ENCODE data around the gene MUCL3.

MUCL3 gene

GRCh38 chr6:30893666-30894065 lies 47.1 kb upstream of the MUCL3 start:
- Histone ChIP-seq H3K27ac (no peak overlapping the region), H3K4me1 (peaks cover 0 to 19% (median 1%) of the 10 kb centered on the region in 4 donors), H3K27me3 (no peaks in the 10 kb centered on the region), H3K9me3 (no peaks in the 10 kb centered on the region), H3K36me3 (peaks cover 47 to 100% (median 91%) of the 10 kb centered on the region in 3 donors), H3K4me3 (no peak overlapping the region)
- intact Hi-C loops (cut with DNase I; ENCODE audit: low total_unique reads), result no loop called here
- no peak for TF ChIP-seq CTCF (IDR thresholded peaks at IDR 0.05)
- no peak for DNase-seq

- no peak overlapping the region for H3K27ac ChIP-seq
- DNase-seq, result no peak
- H3K27me3 ChIP-seq, result no peaks in the 10 kb centered on the region
- H3K4me3 ChIP-seq, result no peak overlapping the region
- intact Hi-C loops (cut with DNase I; ENCODE audit: low total_unique reads), result no loop called here
- peaks cover 0 to 12% (median 0%) of the 10 kb centered on the region in 4 donors for H3K4me1 ChIP-seq
- H3K9me3 ChIP-seq, result no peaks in the 10 kb centered on the region
- peaks cover 49 to 100% (median 91%) of the 10 kb centered on the region in 3 donors for H3K36me3 ChIP-seq
- TF ChIP-seq CTCF (IDR thresholded peaks at IDR 0.05), result no peak
These were observed 46.4 kb upstream of the MUCL3 start for GRCh38 chr6:30894381-30894780.

- Histone ChIP-seq H3K9me3 (no peaks in the 10 kb centered on the region), H3K27ac (no peak overlapping the region), H3K4me3 (no peak overlapping the region), H3K27me3 (no peaks in the 10 kb centered on the region), H3K4me1 (peaks cover 0 to 8% (median 0%) of the 10 kb centered on the region in 4 donors), H3K36me3 (peaks cover 46 to 100% (median 90%) of the 10 kb centered on the region in 3 donors)
- intact Hi-C loops (cut with DNase I; ENCODE audit: low total_unique reads), result no loop called here
- no peak for DNase-seq
- TF ChIP-seq CTCF (IDR thresholded peaks at IDR 0.05), result no peak
These were observed 45.8 kb upstream of the MUCL3 start for GRCh38 chr6:30894935-30895334.

GRCh38 chr6:30895343-30895742 lies 45.4 kb upstream of the MUCL3 start:
- Histone ChIP-seq H3K4me1 (peaks cover 0 to 4% (median 0%) of the 10 kb centered on the region in 4 donors), H3K4me3 (no peak overlapping the region), H3K36me3 (peaks cover 44 to 100% (median 90%) of the 10 kb centered on the region in 3 donors), H3K27ac (no peak overlapping the region), H3K27me3 (no peaks in the 10 kb centered on the region), H3K9me3 (no peaks in the 10 kb centered on the region)
- DNase-seq, result no peak
- intact Hi-C loops (cut with DNase I; ENCODE audit: low total_unique reads), result no loop called here
- no peak for TF ChIP-seq CTCF (IDR thresholded peaks at IDR 0.05)

- no peak for DNase-seq
- Histone ChIP-seq H3K27me3 (no peaks in the 10 kb centered on the region), H3K4me1 (no peaks in the 10 kb centered on the region), H3K9me3 (no peaks in the 10 kb centered on the region), H3K4me3 (no peak overlapping the region), H3K36me3 (peaks cover 44 to 89% (median 81%) of the 10 kb centered on the region in 3 donors), H3K27ac (no peak overlapping the region)
- intact Hi-C loops (cut with DNase I; ENCODE audit: low total_unique reads), result no loop called here
- no peak for TF ChIP-seq CTCF (IDR thresholded peaks at IDR 0.05)
These were observed 44.2 kb upstream of the MUCL3 start for GRCh38 chr6:30896541-30896940.

GRCh38 chr6:30897882-30898281 lies 42.9 kb upstream of the MUCL3 start:
- H3K9me3 ChIP-seq, result no peaks in the 10 kb centered on the region
- intact Hi-C loops (cut with DNase I; ENCODE audit: low total_unique reads), result no loop called here
- H3K4me1 ChIP-seq, result no peaks in the 10 kb centered on the region
- H3K4me3 ChIP-seq, result no peak overlapping the region
- TF ChIP-seq CTCF (IDR thresholded peaks at IDR 0.05), result no peak
- no peak overlapping the region for H3K27ac ChIP-seq
- peaks cover 43 to 75% (median 67%) of the 10 kb centered on the region in 3 donors for H3K36me3 ChIP-seq
- no peak for DNase-seq
- no peaks in the 10 kb centered on the region for H3K27me3 ChIP-seq
